DMS153 treated with DMSO at 0.1 percent for 48 hours (cell line): ENCODE results near the gene VAMP4.

Source experiments
- DNase-seq: peaks from one replicate; lab custom pipeline; 2025; ENCODE audit not compliant: unreplicated experiment; lab: John Stamatoyannopoulos, UW

VAMP4 gene, protein sequence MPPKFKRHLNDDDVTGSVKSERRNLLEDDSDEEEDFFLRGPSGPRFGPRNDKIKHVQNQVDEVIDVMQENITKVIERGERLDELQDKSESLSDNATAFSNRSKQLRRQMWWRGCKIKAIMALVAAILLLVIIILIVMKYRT

DNA sequence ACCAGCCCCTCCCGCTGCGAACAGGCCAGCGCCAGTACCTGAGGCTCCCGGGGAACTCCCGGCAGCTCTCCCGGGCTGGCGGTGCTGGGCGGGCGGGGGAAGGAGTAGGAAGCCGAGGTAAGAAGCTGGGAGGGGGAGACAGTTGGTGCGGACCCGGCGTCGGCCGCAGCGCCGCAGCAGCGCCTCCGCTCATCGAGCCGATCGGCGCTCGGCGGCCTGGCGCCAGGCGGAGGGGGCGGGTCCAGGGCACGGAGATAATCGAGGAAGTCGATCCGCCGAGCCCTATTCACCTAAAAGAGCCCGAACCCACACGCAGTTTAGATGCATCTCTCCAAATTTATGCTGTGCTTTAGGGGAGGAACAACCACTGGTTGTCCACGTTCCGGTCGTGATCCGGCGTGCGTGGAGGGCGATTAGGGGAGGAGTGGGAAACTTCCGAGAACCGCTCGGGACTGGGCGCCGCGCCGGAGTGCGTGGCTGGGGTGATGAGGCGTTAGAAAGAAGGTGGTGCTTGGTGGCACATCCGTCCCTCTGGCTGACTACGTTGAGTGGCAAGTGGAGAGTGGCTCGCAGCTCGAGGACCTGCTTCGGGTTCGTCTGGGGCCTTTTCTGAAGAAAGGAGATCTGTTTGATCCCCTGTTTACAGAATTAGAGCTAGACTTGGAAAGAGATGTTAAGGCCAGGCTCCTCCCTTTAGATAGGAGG is at the start of gene VAMP4:
Gene VAMP4 (minus strand): TSS at position 194 of the 705 bp plus-strand sequence. CDS start 3,651 bp downstream, outside the sequence.
- DNase-seq: peak; percentile 95

GRCh38 chr1:171790318-171790717 is 48.5 kb upstream of the VAMP4 start:
- DNase-seq: no peak

DNA sequence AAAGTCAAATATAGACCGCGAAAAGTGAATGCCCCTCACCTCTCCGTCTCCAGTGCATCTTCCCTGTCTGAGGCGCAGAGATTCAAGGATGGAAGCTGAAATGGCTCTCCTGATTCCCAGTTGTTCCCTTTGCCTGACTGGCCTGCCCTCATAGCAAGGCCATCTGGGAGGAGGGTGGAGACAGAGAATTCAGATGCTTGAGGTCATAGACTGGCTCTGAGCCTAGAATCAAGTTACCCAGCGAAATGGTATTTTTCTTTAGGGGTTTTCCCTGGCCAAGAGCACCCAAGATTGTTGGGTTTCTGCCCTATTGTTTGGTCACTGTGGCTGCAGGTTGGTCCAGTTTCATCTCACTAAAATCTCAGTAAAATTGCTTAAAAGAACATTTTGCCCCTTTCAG is 46.8 kb upstream of the VAMP4 start:
- DNase-seq: no peak

GRCh38 chr1:171787686-171788480 is 46.0 kb upstream of the VAMP4 start:
- no peak for DNase-seq

- DNase-seq: no peak
Observed at GRCh38 chr1:171786534-171786933, 44.7 kb upstream of the VAMP4 start.

- no peak for DNase-seq
Observed at GRCh38 chr1:171785766-171786165, 43.9 kb upstream of the VAMP4 start.

DNA sequence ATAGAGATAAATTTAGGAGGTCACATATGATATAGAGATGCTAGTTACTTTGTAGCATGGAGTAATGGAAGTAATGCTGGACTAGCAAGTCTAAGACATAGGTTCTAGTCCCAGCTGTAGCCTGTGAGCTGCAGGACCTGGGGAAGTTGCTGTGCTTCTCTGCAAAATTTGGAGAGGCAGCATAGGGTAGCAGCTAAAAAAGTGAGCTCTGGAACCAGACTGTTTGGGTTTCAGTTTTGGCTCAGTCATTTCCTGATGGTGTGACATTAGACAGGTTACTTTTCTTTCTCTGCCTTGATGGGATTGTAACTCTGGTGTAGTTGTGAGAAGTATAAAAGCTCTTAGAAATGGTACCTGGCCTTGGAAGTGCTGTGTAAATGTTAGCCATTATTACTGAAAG is 42.9 kb upstream of the VAMP4 start:
- DNase-seq: no peak

GRCh38 chr1:171783816-171784530 is 42.1 kb upstream of the VAMP4 start:
- no peak for DNase-seq

- DNase-seq: peak; percentile 99
Observed at GRCh38 chr1:171781176-171781875, 39.5 kb upstream of the VAMP4 start, which contains the start of gene METTL13. METTL13 (plus strand) TSS chr1:171781660; CDS start chr1:171781968, 308 bp downstream.

DNA sequence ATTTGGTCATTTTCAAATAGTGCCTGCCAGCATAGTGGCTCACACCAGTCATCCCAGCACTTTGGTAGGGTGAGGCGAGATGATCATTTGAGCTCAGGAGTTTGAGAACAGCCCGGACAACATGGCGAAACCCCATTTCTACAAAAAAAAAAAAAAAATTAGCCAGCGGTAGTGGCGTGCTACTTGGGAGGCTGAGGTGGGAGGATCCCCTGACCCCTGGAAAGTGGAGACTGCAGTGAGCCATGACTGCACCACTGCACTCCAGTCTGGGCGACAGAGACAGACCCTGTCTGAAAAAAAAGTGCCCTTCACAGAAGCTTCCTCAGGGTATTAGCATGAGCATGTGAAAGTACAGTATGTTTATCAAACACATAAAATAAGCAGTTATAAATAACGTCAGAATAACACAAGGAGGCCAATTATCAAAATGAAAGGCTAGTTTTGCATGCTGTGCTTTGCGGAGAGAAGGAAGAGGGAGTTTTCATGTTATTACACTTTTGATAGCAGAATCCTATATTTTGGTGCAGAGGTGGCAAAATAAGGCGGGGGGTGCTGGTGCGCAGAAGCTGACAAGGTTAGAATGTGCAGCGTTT is 38.8 kb upstream of the VAMP4 start:
- no peak for DNase-seq

- no peak for DNase-seq
Observed at GRCh38 chr1:171772312-171772711, 30.4 kb upstream of the VAMP4 start.

DNA sequence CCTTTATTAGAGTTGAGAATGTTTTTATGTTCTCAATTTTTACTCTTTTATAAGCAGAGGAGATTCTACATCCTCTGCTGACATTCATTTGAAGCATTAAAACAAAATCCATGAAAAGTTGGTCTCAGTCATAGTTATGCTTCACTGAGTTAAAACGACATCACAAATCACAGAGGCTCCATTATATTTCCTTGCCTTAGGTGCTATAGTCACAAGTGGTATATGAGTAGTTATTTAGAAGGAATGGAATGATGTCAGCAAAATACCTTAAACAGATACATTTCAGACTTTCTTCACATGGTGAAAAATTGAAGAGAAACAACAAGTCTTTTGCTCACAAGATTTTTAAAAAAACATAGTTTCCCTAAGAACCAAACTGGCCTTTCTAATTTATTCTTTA is 27.9 kb upstream of the VAMP4 start:
- DNase-seq: no peak

- no peak for DNase-seq
Observed at GRCh38 chr1:171769171-171769570, 27.3 kb upstream of the VAMP4 start.

DNA sequence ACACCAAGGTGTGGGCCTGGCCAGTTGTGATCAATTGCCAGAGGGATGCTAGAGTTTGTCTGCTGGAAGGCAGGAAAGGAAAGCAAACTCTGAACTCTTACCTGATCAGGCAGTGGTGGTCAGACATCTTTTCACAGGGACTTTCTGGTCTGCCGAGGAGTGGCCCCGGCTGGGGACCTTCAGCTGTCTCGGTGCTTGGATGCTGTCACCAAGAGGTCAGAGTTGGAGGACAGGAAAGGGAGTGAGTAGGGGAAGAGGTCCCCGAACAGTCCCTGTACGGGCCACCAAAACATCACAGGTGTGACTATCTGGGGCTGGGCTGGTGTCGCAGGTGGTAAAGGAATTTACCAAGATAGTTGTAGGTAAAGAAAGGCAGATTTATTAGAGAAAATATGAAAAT is 21.9 kb upstream of the VAMP4 start:
- DNase-seq: no peak

DNA sequence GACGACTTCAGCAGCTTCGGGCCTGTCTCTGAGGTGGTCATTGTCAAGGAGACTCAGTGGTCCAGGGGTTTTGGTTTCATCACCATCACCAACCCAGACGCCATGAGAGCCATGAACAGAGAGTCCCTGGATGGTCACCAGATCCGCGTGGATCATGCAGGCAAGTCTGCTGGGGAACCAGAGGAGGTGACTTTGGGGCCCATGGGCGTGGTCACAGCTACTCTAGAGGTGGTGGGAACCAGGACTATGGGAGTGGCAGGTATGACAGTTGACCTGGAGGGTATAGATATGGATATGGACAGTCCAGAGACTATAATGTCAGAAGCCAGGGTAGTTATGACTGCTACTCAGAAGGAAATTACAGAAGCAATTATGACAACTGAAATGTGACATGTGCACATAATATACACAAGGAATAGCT is 20.3 kb upstream of the VAMP4 start:
- no peak for DNase-seq

DNA sequence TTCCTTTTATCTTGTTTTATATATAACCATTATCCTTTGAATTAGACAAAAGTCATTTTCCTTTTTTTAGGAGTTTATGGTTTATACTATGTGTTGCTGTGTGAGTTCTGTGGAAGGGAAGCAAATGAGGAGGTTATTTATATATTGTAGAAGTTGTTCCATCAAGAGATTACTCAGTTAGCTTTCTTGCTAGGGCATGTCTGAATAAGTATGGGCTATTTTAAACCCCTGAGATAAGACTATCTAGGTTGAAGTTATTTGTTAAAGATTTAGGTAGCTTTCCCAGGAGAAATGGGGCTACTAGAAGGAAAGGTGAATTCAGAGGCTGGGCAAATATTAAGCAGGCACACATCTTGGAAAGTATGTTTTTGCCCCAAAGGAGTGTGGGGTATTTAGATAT is 16.1 kb upstream of the VAMP4 start:
- DNase-seq: no peak

DNA sequence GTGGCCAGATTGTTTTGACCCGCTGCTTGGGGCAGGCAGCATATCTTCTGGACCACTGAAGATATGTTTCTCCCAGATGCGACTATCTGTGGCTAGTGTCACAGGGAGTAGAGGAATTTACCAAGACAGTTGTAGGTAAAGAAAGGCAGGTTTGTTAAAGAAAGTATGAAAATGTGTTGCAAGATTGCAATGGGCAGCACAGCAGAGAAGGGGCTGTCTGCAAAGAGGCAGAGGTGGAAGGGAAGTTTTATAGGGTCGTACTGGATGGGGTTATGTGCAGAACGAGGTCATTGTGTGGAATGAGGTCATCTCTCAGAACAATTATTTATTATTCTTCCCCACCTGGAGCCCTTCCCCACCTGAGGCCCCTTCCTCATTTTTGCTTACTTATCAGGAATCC is 15.0 kb upstream of the VAMP4 start:
- no peak for DNase-seq

- no peak for DNase-seq
Observed at GRCh38 chr1:171754971-171755370, 13.1 kb upstream of the VAMP4 start.

GRCh38 chr1:171754353-171754705 is 12.5 kb upstream of the VAMP4 start:
- no peak for DNase-seq

DNA sequence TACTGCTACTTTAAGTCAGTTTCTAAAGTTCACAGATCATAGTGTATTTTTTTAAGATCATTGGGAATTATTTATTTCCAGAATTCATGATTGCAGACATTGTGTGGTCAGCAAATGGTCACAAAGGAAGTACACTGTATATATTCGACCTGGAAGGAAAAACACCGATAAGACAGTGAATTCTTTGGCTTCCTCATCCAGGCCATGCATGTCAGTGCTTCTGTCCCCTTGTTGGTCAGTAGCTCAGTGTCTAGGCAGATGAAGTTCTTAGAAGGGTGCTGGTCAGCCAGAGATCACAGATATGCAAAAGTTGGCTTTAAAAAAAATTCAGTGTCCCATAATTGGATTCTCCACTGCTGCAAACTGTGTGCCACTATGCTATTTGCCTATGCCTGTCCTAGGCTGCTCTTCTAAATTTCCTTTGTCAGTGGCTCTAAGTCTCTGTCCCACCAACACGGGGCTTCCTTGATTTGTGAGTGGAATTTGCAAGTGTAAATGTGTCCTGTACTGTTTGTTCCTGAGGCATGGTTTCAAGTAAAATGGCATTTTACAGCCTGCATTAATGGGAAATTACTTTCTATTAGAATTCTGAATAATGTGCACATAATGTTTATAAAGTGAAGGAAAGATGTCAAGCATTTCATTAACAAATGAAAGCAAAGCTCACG is 12.0 kb upstream of the VAMP4 start:
- DNase-seq: no peak
